HG03135 (cell line): ENCODE results near the gene NT5C1B.

Experiments
- ATAC-seq: cut with Tn5 transposase; IDR thresholded peaks from one replicate; pipeline ENCODE4 v1.9.1; 2021; ENCODE audit warnings: mild to moderate bottlenecking, moderate library complexity; ENCODE audit not compliant: unreplicated experiment

The NT5C1B gene

DNA sequence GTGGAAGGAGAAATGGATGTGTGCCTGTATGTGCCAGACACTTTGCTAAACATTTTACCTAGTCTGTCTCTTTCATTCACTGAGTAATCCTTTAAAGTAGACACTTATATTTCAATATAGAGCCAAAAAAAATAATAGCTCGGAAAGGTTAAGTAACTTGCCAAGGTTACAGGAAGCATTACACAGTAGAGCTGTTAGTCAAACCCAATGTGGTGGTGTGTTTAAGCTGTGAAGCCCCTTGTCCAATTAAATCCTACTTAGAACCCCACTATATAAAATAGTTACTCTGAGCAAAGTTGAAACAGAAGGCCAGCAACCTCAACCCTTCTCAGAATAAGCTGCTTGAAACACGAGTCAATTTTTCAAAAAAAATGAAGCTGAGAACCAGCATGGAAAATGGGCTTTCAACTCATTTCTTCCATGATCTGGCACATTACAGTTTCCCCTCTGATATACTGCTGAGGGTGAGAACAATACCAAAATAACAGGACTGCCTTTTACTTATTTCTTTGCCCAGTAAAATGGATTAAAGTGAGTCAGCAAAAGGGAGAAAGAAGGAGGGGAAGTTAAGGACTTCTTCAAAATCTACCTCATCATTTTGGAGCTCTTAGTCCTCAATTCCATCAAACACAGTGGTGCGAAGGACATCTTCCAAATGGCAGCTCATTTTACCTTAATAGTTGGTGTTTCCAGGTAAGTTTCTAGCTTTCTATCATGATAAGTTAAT, 36.9 kb downstream of the NT5C1B start:
- no peak for ATAC-seq

- no peak for ATAC-seq
Observed at GRCh38 chr2:18551623-18552022, 37.7 kb downstream of the NT5C1B start.

DNA sequence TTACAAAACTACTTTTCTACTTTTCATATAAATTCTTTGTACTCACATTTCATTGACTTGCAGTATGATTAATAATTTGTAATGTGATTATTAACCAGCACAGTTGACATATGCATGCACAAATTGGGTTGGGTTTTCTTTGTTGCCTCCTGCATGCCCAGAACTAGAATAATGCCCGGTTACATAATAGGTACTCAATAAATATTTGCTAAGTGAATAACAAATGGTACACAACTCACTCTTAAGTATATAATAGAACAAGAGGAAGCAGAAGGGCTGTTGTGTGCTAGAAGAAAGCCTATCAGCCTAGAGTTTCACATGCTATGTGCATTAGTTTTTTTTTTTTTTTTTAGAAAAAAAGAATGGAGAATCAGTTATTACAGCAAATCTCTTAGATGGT, 38.2 kb downstream of the NT5C1B start:
- ATAC-seq: no peak

- no peak for ATAC-seq
Observed at GRCh38 chr2:18550433-18550832, 38.9 kb downstream of the NT5C1B start.

- no peak for ATAC-seq
Observed at GRCh38 chr2:18549083-18549482, 40.3 kb downstream of the NT5C1B start.

- ATAC-seq: no peak
Observed at GRCh38 chr2:18548621-18549020, 40.7 kb downstream of the NT5C1B start.

- no peak for ATAC-seq
Observed at GRCh38 chr2:18546567-18546966, 42.8 kb downstream of the NT5C1B start.

- ATAC-seq: no peak
Observed at GRCh38 chr2:18545384-18545783, 44.0 kb downstream of the NT5C1B start.

- no peak for ATAC-seq
Observed at GRCh38 chr2:18544171-18544570, 45.2 kb downstream of the NT5C1B start.

- no peak for ATAC-seq
Observed at GRCh38 chr2:18540872-18541271, 48.5 kb downstream of the NT5C1B start.

GRCh38 chr2:18536697-18537096, 52.7 kb downstream of the NT5C1B start:
- no peak for ATAC-seq

DNA sequence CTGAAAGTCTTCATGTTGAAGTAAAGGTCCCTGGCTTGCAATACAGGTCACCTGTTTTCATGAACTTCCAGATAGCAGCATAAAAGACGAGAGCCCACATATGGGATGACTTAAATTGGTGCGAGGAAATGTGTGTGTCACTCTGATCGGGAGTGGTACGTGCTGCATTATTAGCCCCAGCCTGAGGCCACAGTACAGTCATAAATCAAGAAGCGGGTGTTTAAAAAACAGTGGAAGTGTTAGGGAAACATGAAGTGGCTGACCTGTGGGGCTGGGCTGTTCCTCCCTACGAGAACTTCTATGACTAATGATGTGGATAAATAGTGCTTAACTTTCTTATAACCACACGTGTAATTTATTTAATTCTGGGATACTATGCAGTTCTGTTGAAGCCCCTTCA, 53.3 kb downstream of the NT5C1B start:
- no peak for ATAC-seq

GRCh38 chr2:18531194-18531593, 58.2 kb downstream of the NT5C1B start:
- ATAC-seq: no peak

GRCh38 chr2:18527822-18528221, 61.5 kb downstream of the NT5C1B start:
- no peak for ATAC-seq

GRCh38 chr2:18527326-18527725, 62.0 kb downstream of the NT5C1B start:
- ATAC-seq: no peak

DNA sequence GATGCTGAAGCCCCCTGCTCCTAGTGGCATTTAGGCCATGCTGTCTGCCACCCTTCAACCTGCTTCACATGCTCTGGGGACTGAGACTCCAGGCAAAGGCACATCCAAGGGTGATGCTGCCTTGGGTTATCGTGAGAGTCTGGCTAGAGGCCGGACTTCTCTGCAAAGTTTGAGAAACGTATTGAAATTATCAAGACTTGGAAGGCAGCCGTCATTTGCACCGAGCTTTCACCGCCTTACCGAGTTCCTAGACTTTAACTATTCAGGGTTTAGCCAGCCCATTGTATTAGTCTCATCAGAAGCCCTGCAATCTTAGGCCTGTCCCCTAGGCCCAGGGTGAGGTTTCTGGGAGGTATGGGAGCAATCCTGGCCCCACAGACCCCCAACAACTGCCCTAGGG, 62.9 kb downstream of the NT5C1B start:
- ATAC-seq: no peak

GRCh38 chr2:18525852-18526251, 63.5 kb downstream of the NT5C1B start:
- no peak for ATAC-seq

- ATAC-seq: no peak
Observed at GRCh38 chr2:18525236-18525635, 64.1 kb downstream of the NT5C1B start.

GRCh38 chr2:18522484-18523146, 66.8 kb downstream of the NT5C1B start:
- no peak for ATAC-seq

- ATAC-seq: peak; percentile 81
Observed at GRCh38 chr2:18520451-18521425, 68.6 kb downstream of the NT5C1B start.

GRCh38 chr2:18519914-18520450, 69.4 kb downstream of the NT5C1B start:
- ATAC-seq: no peak
